Breast epithelium (tissue), 3 donors: ENCODE results near the gene FNIP1.

Experiments
- POLR2A ChIP-seq: fragments of 450-650 bp; IDR thresholded peaks from one replicate; pipeline ENCODE4 v1.6.1; 2016; ENCODE audit warnings: antibody characterized with exemption, mild to moderate bottlenecking, moderate library complexity
- TF ChIP-seq, protein P1 (sequence below), 3 donors: fragments of 450-650 bp; IDR thresholded peaks; one replicate each; pipeline ENCODE4 v1.5.1; 2016 to 2017; ENCODE audit warnings: antibody characterized with exemption in 3 of 3, mild to moderate bottlenecking in 3 of 3, moderate library complexity in 3 of 3

- TF ChIP-seq, protein P1, sequence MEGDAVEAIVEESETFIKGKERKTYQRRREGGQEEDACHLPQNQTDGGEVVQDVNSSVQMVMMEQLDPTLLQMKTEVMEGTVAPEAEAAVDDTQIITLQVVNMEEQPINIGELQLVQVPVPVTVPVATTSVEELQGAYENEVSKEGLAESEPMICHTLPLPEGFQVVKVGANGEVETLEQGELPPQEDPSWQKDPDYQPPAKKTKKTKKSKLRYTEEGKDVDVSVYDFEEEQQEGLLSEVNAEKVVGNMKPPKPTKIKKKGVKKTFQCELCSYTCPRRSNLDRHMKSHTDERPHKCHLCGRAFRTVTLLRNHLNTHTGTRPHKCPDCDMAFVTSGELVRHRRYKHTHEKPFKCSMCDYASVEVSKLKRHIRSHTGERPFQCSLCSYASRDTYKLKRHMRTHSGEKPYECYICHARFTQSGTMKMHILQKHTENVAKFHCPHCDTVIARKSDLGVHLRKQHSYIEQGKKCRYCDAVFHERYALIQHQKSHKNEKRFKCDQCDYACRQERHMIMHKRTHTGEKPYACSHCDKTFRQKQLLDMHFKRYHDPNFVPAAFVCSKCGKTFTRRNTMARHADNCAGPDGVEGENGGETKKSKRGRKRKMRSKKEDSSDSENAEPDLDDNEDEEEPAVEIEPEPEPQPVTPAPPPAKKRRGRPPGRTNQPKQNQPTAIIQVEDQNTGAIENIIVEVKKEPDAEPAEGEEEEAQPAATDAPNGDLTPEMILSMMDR (IDR thresholded peaks at IDR 0.05) = no peak
- no peak for TF ChIP-seq POLR2A
These were observed 49.7 kb upstream of the FNIP1 start for GRCh38 chr5:131846536-131846935.
